WTC11 (cell line): ENCODE results near the gene CREBBP. TPM values are rescaled to one million over a fixed set of nuclear protein-coding genes. Genes with fewer than 3 reads are reported as not detected.

Source experiments
- ATAC-seq: fragments of 200-7000 bp; cut with Tn5 transposase; 2 replicates; pipeline ENCODE4 v1.10.0; 2021; ENCODE audit warnings: mild to moderate bottlenecking, moderate library complexity
- CTCF ChIA-PET: fragments of 300-600 bp; sonication (Branson Sonifier 250); formaldehyde crosslinking; loops from one replicate; lab custom pipeline; 2021; ENCODE audit warnings: antibody characterized with exemption; lab: Charles Lee
- POLR2A ChIA-PET: fragments of 350-600 bp; sonication (Branson Sonifier 250); formaldehyde crosslinking; loops from one replicate; lab custom pipeline; 2021; ENCODE audit warnings: antibody characterized with exemption; lab: Charles Lee
- DNase-seq: peaks from one replicate; pipeline ENCODE4 v3.0.0; 2021; ENCODE audit warnings: low spot score
- H3K27ac Mint-ChIP-seq: 2 replicates; pipeline ENCODE4 v1.8.0; 2021; ENCODE audit warnings: mixed read lengths
- H3K27me3 Mint-ChIP-seq: 2 replicates; pipeline ENCODE4 v1.8.0; 2021; ENCODE audit warnings: low read depth, mild to moderate bottlenecking, moderate library complexity, mixed read lengths
- H3K36me3 Mint-ChIP-seq: 2 replicates; pipeline ENCODE4 v1.8.0; 2021; ENCODE audit warnings: mixed read lengths
- H3K4me1 Mint-ChIP-seq: 2 replicates; pipeline ENCODE4 v1.8.0; 2022; ENCODE audit warnings: mixed read lengths
- H3K4me3 Mint-ChIP-seq: 2 replicates; pipeline ENCODE4 v1.8.0; 2021; ENCODE audit warnings: mild to moderate bottlenecking, moderate library complexity, mixed read lengths
- H3K9me3 Mint-ChIP-seq: 2 replicates; pipeline ENCODE4 v1.8.0; 2021; ENCODE audit warnings: mixed read lengths
- EMX1 ChIP-seq: fragments of 250-450 bp; sonication (Bioruptor Pico); IDR thresholded peaks from 2 replicates; pipeline ENCODE4 v1.8.0; 2021; ENCODE audit warnings: mild to moderate bottlenecking
- ESRRA ChIP-seq: sonication (generic); formaldehyde crosslinking; IDR thresholded peaks from 2 replicates; pipeline ENCODE4 v1.8.1; 2022; ENCODE audit warnings: mild to moderate bottlenecking, missing genetic modification reagents, borderline replicate concordance
- ETV6 ChIP-seq: sonication (generic); formaldehyde crosslinking; IDR thresholded peaks from 2 replicates; pipeline ENCODE4 v1.8.1; 2022; ENCODE audit warnings: mild to moderate bottlenecking, missing genetic modification reagents
- GRHL2 ChIP-seq: fragments of 250-450 bp; sonication (Bioruptor Pico); IDR thresholded peaks from 2 replicates; pipeline ENCODE4 v1.8.0; 2022; ENCODE audit warnings: mild to moderate bottlenecking, moderate library complexity; ENCODE audit not compliant: insufficient replicate concordance, severe bottlenecking
- IRF2 ChIP-seq: sonication (generic); formaldehyde crosslinking; IDR thresholded peaks from 2 replicates; pipeline ENCODE4 v1.8.0; 2022; ENCODE audit warnings: low read depth, missing genetic modification reagents, borderline replicate concordance
- JUN ChIP-seq: sonication (generic); formaldehyde crosslinking; IDR thresholded peaks from 2 replicates; pipeline ENCODE4 v1.8.0; 2023; ENCODE audit warnings: mild to moderate bottlenecking, missing genetic modification reagents
- NFATC4 ChIP-seq: fragments of 250-450 bp; sonication (Bioruptor Pico); IDR thresholded peaks from 2 replicates; pipeline ENCODE4 v1.9.0; 2021; ENCODE audit warnings: mild to moderate bottlenecking
- NFE2L1 ChIP-seq: sonication (generic); formaldehyde crosslinking; IDR thresholded peaks from 2 replicates; pipeline ENCODE4 v1.8.1; 2023; ENCODE audit warnings: missing genetic modification reagents
- NFYB ChIP-seq: sonication (generic); formaldehyde crosslinking; conservative IDR thresholded peaks from 2 replicates; pipeline ENCODE4 v1.8.0; 2022; ENCODE audit warnings: low read depth, missing genetic modification reagents
- NR1H2 ChIP-seq: sonication (generic); formaldehyde crosslinking; IDR thresholded peaks from 2 replicates; pipeline ENCODE4 v1.9.0; 2021; ENCODE audit warnings: mild to moderate bottlenecking, moderate library complexity, missing genetic modification reagents
- PRRX2 ChIP-seq: fragments of 250-450 bp; sonication (Bioruptor Pico); IDR thresholded peaks from 2 replicates; pipeline ENCODE4 v1.8.0; 2021; ENCODE audit warnings: mild to moderate bottlenecking
- RELA ChIP-seq: sonication (generic); formaldehyde crosslinking; IDR thresholded peaks from 2 replicates; pipeline ENCODE4 v1.8.1; 2022; ENCODE audit warnings: missing genetic modification reagents, mild to moderate bottlenecking, borderline replicate concordance
- RORB ChIP-seq: fragments of 250-450 bp; sonication (Bioruptor Pico); IDR thresholded peaks from 2 replicates; pipeline ENCODE4 v1.9.0; 2021; ENCODE audit warnings: mild to moderate bottlenecking
- TP53 ChIP-seq: sonication (generic); formaldehyde crosslinking; IDR thresholded peaks from 2 replicates; pipeline ENCODE4 v1.8.1; 2023; ENCODE audit warnings: mild to moderate bottlenecking, missing genetic modification reagents
- ZNF121 ChIP-seq: sonication (generic); formaldehyde crosslinking; IDR thresholded peaks from 2 replicates; pipeline ENCODE4 v1.8.0; 2023; ENCODE audit warnings: missing genetic modification reagents
- ZNF138 ChIP-seq: sonication (generic); formaldehyde crosslinking; conservative IDR thresholded peaks from 2 replicates; pipeline ENCODE4 v1.8.1; 2022; ENCODE audit warnings: mild to moderate bottlenecking, moderate library complexity, missing genetic modification reagents
- ZNF232 ChIP-seq: sonication (generic); formaldehyde crosslinking; IDR thresholded peaks from 2 replicates; pipeline ENCODE4 v1.8.0; 2022; ENCODE audit warnings: mild to moderate bottlenecking, missing genetic modification reagents
- ZNF263 ChIP-seq: sonication (generic); formaldehyde crosslinking; IDR thresholded peaks from 2 replicates; pipeline ENCODE4 v1.8.1; 2022; ENCODE audit warnings: low read depth, mild to moderate bottlenecking, moderate library complexity, missing genetic modification reagents
- ZNF423 ChIP-seq: fragments of 250-450 bp; sonication (Bioruptor Pico); IDR thresholded peaks from 2 replicates; pipeline ENCODE4 v2.1.2; 2022; ENCODE audit warnings: mild to moderate bottlenecking, moderate library complexity
- total RNA-seq: library from RNA; stranded (reverse); gene quantifications from 3 replicates; pipeline ENCODE4 v1.2.3, GENCODE V29; 2021
- TF ChIP-seq, protein P1 (sequence below): sonication (generic); formaldehyde crosslinking; IDR thresholded peaks from 2 replicates; pipeline ENCODE4 v1.8.1; 2022; ENCODE audit warnings: mild to moderate bottlenecking, moderate library complexity, missing genetic modification reagents
- TF ChIP-seq, protein P2 (sequence below): sonication (generic); formaldehyde crosslinking; IDR thresholded peaks from 2 replicates; pipeline ENCODE4 v1.8.1; 2023; ENCODE audit warnings: mild to moderate bottlenecking, missing genetic modification reagents, moderate library complexity
- TF ChIP-seq, protein P3 (sequence below): sonication (generic); formaldehyde crosslinking; IDR thresholded peaks from 2 replicates; pipeline ENCODE4 v1.8.1; 2023; ENCODE audit warnings: mild to moderate bottlenecking, missing genetic modification reagents
- TF ChIP-seq, protein P4 (sequence below): sonication (generic); formaldehyde crosslinking; IDR thresholded peaks from 2 replicates; pipeline ENCODE4 v1.8.1; 2022; ENCODE audit warnings: low read depth, mild to moderate bottlenecking, moderate library complexity, missing genetic modification reagents, borderline replicate concordance
- TF ChIP-seq, protein P5 (sequence below): sonication (generic); formaldehyde crosslinking; IDR thresholded peaks from 2 replicates; pipeline ENCODE4 v1.8.0; 2023; ENCODE audit warnings: missing genetic modification reagents
- TF ChIP-seq, protein P6 (sequence below): sonication (generic); formaldehyde crosslinking; conservative IDR thresholded peaks from 2 replicates; pipeline ENCODE4 v1.8.1; 2022; ENCODE audit warnings: mild to moderate bottlenecking, missing genetic modification reagents

Gene CREBBP
- total RNA-seq, 1 experiment from 2014 or later = 49.6 TPM

DNA sequence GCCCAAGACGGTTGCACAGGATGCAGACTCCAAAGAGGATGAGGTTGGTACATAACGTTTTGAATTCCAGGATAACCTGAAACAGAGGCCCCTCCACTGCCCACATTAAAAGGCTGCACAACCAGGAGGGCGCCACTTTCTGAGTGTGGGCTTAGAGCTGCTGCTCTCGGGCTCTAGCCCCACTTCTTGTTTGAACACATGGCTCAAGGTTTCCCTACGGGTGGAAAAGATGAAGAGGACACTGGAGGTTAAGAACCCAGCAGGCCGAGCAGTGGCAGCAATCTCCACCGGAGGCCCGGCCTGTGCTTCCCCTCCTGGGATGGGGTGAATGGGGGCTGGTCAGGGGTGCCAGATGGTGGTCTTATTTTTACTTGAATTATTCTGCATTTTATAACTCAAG lies 155.2 kb downstream of the CREBBP start:
- no peaks in the 10 kb centered on the region for H3K27me3 Mint-ChIP-seq
- ATAC-seq (no peak), DNase-seq (no peak)
- ChIA-PET POLR2A (interaction anchor here (0.6 to 0.8 kb wide), 2 partner anchors 14 to 54 kb away, joined by 3 to 4 read pairs; no protein-coding TSS in a partner anchor), CTCF (no interaction called here)
- no peak overlapping the region for H3K4me3 Mint-ChIP-seq
- H3K4me1 Mint-ChIP-seq = no peaks in the 10 kb centered on the region
- H3K36me3 Mint-ChIP-seq = peaks cover 23% of the 10 kb centered on the region
- no peaks in the 10 kb centered on the region for H3K9me3 Mint-ChIP-seq
- peak overlapping the region; percentile 21; the same call in 1 of the 2 replicates for H3K27ac Mint-ChIP-seq
- TF ChIP-seq, protein P1, sequence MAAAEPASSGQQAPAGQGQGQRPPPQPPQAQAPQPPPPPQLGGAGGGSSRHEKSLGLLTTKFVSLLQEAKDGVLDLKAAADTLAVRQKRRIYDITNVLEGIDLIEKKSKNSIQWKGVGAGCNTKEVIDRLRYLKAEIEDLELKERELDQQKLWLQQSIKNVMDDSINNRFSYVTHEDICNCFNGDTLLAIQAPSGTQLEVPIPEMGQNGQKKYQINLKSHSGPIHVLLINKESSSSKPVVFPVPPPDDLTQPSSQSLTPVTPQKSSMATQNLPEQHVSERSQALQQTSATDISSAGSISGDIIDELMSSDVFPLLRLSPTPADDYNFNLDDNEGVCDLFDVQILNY (CRISPR knock-in tag) = no peak
- TF ChIP-seq RELA (CRISPR knock-in tag) = no peak
- TF ChIP-seq, protein P2, sequence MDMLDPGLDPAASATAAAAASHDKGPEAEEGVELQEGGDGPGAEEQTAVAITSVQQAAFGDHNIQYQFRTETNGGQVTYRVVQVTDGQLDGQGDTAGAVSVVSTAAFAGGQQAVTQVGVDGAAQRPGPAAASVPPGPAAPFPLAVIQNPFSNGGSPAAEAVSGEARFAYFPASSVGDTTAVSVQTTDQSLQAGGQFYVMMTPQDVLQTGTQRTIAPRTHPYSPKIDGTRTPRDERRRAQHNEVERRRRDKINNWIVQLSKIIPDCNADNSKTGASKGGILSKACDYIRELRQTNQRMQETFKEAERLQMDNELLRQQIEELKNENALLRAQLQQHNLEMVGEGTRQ = no peak
- TF ChIP-seq, protein P3, sequence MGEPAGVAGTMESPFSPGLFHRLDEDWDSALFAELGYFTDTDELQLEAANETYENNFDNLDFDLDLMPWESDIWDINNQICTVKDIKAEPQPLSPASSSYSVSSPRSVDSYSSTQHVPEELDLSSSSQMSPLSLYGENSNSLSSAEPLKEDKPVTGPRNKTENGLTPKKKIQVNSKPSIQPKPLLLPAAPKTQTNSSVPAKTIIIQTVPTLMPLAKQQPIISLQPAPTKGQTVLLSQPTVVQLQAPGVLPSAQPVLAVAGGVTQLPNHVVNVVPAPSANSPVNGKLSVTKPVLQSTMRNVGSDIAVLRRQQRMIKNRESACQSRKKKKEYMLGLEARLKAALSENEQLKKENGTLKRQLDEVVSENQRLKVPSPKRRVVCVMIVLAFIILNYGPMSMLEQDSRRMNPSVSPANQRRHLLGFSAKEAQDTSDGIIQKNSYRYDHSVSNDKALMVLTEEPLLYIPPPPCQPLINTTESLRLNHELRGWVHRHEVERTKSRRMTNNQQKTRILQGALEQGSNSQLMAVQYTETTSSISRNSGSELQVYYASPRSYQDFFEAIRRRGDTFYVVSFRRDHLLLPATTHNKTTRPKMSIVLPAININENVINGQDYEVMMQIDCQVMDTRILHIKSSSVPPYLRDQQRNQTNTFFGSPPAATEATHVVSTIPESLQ (CRISPR knock-in tag) = no peak
- TF ChIP-seq ESRRA (CRISPR knock-in tag) = no peak
- no peak for TF ChIP-seq ZNF232 (CRISPR knock-in tag)
- TF ChIP-seq JUN (CRISPR knock-in tag) = no peak
- no peak for TF ChIP-seq ZNF121
- no peak for TF ChIP-seq ZNF138 (CRISPR knock-in tag)
- no peak for TF ChIP-seq ZNF423
- TF ChIP-seq, protein P4, sequence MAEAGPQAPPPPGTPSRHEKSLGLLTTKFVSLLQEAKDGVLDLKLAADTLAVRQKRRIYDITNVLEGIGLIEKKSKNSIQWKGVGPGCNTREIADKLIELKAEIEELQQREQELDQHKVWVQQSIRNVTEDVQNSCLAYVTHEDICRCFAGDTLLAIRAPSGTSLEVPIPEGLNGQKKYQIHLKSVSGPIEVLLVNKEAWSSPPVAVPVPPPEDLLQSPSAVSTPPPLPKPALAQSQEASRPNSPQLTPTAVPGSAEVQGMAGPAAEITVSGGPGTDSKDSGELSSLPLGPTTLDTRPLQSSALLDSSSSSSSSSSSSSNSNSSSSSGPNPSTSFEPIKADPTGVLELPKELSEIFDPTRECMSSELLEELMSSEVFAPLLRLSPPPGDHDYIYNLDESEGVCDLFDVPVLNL = no peak
- no peak for TF ChIP-seq RORB
- TF ChIP-seq, protein P5, sequence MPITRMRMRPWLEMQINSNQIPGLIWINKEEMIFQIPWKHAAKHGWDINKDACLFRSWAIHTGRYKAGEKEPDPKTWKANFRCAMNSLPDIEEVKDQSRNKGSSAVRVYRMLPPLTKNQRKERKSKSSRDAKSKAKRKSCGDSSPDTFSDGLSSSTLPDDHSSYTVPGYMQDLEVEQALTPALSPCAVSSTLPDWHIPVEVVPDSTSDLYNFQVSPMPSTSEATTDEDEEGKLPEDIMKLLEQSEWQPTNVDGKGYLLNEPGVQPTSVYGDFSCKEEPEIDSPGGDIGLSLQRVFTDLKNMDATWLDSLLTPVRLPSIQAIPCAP (CRISPR knock-in tag) = no peak
- TF ChIP-seq ZNF263 (CRISPR knock-in tag) = no peak
- no peak for TF ChIP-seq IRF2 (CRISPR knock-in tag)

DNA sequence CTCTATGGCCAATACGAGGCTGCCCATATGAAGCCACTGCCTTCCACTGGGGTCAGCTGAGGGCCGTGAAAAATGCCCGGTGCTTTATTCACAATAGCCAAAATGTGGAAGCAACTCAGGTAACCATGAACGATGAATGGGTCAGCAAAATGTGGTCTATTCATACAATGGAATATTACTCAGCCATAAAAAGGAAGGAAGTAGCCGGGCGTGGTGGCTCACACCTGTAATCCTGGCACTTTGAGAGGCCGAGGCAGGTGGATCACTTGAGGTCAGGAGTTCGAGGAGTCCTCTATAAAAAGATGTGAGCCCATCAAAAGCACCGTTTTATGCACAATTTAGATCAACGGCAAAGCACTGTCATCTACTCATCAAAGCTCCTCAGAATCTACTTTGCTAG lies 158.0 kb downstream of the CREBBP start:
- DNase-seq = no peak
- peaks cover 10% of the 10 kb centered on the region for H3K4me1 Mint-ChIP-seq
- H3K27ac Mint-ChIP-seq = no peak overlapping the region
- ATAC-seq = no peak
- TF ChIP-seq NFYB (CRISPR knock-in tag) (no peak), ETV6 (CRISPR knock-in tag) (no peak), GRHL2 (CRISPR knock-in tag) (no peak), TP53 (CRISPR knock-in tag) (no peak), ZNF232 (CRISPR knock-in tag) (no peak), PRRX2 (no peak), NR1H2 (CRISPR knock-in tag) (no peak), NFATC4 (CRISPR knock-in tag) (no peak), NFE2L1 (CRISPR knock-in tag) (no peak), EMX1 (CRISPR knock-in tag) (no peak)
- TF ChIP-seq, protein P2 = no peak
- TF ChIP-seq, protein P4 = no peak
- TF ChIP-seq, protein P6, sequence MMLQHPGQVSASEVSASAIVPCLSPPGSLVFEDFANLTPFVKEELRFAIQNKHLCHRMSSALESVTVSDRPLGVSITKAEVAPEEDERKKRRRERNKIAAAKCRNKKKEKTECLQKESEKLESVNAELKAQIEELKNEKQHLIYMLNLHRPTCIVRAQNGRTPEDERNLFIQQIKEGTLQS (CRISPR knock-in tag) = no peak
- ChIA-PET CTCF (no interaction called here), POLR2A (no interaction called here)
- H3K36me3 Mint-ChIP-seq = peaks cover 3% of the 10 kb centered on the region; the same call in 1 of the 2 replicates
- no peaks in the 10 kb centered on the region for H3K9me3 Mint-ChIP-seq
- no peak overlapping the region for H3K4me3 Mint-ChIP-seq
- no peaks in the 10 kb centered on the region for H3K27me3 Mint-ChIP-seq
